HG03025 (cell line): Measurements from ENCODE around the gene DNM1.

Source experiments
- ATAC-seq: cut with Tn5 transposase; IDR thresholded peaks from one replicate; pipeline ENCODE4 v1.9.1; 2021; ENCODE audit warnings: mild to moderate bottlenecking, moderate library complexity; ENCODE audit not compliant: unreplicated experiment, low FRiP score

The DNM1 gene

DNA sequence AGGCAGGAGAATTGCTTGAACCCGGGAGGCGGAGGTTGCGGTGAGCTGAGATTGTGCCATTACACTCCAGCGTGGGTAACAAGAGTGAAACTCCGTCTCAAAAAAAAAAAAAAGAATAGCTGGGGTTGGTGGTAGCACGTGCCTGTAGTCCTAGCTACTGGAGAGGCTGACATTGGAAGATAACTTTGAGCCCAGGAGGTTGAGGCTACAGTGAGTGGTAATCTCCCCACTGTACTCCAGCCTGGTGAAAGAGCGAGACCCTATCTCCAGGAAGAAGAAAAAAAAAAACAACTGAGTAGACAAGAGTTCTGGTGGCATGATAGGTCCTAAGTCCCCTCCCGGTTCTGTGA, 46.4 kb downstream of the DNM1 start:
- no peak for ATAC-seq

DNA sequence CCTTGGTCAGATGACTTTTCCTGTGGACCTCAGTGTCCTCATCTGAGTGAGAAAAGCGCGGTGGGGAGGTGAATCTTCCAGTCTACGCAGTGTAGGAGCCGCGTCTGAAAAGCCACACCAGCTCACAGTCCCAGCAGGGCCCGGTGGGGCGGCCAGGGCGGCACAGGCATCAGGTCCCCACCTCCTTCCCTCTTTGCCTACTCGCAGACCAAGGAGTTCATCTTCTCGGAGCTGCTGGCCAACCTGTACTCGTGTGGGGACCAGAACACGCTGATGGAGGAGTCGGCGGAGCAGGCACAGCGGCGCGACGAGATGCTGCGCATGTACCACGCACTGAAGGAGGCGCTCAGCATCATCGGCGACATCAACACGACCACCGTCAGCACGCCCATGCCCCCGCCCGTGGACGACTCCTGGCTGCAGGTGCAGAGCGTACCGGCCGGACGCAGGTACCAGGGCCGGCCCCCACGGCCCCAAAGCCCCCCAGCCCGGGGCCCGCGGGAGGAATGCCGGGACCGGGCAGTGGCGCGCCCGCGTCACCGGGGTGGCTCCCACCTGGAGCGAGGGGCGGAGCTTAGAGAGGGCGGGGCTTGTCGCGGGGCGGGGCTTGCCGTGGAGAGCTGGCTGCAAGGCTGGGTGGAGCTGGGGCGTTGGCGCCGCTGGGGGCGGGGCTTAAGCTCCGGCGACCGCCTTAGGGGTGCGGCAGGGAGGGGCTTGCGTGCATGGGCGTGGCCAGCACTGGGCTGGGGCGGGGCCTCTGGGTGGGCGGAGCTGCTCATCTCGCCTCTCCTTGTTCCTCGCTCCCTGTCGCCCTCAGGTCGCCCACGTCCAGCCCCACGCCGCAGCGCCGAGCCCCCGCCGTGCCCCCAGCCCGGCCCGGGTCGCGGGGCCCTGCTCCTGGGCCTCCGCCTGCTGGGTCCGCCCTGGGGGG, 47.0 kb downstream of the DNM1 start:
- peak; percentile 50 for ATAC-seq

DNA sequence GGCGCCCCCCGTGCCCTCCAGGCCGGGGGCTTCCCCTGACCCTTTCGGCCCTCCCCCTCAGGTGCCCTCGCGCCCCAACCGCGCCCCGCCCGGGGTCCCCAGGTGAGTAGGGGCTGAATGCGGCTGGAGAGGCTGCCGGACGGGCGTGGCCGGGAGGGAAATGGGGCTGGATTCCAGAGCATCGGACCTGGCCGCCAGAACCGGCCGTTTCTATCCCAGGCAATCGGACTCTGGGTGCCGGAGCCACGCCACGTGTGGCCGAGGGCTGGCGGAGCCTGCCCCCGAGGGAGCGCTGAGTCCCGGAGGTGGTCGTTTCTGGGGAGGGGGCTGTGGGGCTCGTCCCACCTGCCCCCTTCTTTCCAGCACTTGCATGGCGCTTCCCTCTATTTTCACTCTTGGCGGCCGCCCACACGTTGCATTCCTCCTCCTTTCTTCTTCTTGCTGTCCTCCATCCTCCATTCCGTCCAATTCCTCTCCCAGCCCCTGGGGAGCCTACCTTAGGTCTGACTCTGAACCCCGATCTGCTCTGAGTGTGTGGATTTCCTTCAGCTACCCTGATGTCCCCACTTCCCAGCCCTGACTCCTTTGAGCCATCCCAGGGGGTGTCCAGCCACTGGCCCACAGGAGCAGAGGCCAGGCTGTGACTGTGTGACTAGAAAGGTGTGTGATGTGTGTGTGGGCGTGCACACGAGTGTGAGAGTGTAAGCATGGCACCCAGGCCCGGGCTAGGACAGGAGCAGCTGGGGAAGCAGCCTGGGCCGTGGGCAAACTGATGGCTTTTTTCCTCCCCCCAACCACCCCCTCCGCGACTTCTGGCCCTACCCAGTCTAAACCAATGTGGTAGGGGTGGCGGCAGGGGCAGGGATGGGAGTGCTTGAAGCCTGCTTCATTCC, 47.9 kb downstream of the DNM1 start:
- ATAC-seq: peak; percentile 22

DNA sequence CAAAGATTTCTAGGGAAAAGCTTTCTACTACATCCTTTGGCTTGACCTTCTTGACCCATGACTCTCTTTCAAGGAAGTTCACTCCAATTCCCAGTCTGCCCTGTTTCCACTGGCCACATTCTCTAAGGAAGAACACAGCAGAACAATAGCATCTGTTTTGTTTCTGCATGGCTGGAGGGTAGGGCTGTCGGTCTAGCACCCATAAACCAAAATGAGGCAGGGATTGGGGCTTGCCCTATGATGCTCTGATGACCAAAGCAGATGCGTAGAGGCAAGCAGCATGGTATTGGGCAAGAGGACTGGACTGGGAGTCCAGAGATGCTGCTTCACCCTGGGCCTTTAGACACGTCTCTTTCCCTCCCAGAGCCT, 48.5 kb downstream of the DNM1 start:
- ATAC-seq: no peak

DNA sequence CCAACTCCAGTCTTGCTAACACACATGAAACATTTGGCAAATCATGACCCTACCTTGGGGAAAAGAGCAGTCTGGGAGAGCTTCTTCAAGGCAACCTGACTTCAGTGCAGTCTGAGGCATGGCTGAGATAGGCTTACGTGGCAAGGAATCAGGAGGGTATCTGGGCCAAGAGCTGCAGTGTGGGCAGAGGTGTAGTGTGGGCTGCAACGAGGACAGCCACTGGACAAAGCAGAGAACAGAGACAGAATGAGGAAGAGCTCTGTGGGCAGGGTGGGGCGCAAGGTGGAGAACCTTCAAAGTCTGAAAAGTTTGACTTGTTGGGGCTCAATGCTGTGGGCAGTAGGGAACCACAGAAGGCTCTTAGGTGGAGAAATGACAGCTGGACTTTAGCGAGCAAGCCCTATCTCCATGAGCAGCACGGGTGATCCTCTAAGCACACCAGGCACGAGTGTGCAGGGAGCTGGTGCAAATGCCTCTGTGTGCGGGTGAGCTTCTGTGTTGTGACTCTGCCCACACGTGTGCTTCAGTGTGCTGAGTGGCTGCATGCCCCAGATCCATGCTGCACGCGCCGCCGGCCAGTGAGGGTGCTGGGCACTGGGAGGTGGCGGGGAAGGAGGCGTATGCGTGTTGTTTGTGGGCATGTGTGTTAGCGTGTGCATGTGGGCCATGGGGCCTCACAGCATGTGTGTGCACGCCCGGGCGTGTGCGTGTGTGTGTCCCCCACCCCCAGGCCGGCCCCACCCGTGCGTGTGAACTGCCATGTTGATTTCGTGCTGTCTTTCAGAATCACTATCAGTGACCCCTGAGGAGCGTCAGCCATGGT, 49.3 kb downstream of the DNM1 start:
- no peak for ATAC-seq

DNA sequence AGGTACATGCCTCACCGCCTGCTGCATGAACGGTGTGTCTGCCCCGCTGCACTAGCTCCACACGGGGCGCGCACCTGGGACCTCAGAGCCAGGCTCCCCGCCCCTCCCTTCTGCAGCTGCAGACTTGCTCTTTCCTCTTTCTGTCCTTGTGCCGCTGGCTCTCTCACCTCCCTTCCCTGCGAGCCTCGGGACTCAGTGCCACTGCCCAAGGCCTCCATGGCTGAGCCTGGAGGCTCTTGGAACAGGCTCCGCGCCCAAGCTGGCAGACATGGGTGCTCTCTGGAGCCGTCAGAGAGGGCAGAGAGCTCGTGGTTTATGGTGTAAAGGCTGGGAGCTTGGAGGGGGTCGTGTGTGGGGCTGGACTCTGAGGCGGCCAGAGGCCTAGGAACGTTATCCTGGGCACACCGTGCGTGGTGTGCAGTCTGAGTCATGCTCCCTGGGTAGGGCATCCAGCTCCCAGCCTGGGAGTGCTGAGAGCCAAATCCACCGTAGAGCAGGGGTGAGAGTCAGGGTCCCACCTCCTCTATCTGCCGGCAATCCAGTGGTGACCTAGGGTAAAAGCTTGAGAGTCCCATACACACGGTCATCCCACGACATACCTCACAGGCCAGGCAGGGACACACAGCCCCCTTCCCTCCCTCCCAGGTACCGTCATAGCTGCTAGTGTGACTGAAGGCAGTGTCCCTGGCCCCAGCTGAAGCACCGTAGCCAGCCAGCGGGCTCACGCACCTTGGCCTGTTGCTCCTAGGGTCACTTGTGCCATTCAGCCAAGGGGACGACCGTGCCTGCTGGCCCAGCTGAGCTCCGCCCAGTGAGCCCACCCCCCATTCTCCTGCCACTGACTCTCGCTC, 50.2 kb downstream of the DNM1 start:
- ATAC-seq: no peak

DNA sequence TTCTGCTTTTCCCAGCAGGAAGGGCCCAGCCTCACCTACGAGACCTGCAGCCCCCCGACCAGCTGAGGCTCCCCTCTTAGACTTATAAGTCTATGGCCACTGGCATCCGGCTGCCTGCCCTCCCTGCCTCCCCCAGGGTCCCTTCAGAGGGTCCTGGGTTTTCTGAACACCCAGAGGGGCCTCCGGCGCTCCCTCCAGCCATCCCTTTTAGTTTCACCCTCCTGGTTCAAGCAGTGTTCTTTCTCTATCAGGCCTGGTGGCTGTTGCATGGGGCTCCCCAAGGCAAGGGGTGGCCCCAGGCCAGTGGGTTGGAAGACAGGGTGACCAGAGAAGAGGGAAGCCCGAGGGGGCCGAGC, 50.8 kb downstream of the DNM1 start:
- no peak for ATAC-seq

DNA sequence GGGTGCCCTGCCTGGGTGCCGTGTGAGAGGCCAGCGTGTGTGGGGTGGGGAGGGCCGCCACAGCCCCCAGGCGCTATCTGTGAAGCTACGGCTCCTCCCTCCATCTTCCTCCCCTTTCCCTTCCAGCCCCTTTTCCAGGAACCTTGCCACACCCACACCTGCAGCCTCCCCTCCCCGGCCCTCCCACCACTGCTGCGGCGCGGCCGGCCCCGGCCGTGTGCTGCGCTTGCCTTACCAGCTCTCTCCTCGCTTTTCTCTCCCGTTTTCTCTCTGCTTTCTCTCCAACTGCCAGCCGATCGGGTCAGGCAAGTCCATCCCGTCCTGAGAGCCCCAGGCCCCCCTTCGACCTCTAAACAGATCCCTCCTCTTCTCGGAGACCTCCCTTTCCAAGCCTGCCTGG, 51.2 kb downstream of the DNM1 start:
- ATAC-seq: no peak

DNA sequence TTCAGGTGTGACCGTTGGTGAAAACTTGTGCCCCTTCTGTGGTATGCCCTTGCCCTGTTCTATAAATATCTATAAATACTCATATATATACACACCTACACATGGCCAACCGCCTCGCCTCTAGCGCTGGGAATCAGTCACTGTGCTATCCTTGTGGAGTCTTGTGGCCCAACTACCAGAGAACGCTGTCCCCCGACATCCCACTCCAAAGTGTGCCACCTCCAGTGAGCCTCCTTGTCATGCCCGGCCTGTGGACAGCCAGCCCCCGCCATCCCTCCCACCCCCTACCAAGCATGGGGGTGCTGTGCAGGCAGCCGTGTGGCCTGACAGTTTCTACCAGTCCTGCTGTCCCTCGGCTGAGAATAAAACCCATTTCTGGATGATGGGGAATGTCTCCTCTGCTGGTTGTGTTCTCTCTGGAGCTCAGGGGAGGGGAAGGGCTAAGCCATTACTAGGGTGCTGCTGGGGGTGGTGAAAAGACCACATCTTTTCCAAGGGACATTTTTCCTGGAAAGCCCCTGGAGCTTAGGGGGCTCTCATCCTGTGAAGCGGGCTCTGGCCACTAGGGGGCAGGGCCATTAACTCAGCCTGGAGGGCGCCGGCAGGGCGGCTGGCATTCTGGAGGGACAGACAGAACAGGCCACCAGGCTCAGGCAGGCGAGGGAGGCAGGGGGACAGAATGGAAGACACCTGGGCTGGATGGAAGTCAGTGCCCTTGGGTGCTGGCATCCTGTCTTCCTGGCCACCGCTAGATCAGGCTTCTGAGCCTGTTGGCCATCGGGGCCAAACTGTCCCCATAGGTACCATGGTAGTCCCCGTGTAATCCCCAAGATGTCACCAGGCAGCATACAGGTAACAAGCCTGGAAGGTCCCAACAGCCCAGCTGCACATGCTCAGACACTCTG, 51.9 kb downstream of the DNM1 start:
- no peak for ATAC-seq

DNA sequence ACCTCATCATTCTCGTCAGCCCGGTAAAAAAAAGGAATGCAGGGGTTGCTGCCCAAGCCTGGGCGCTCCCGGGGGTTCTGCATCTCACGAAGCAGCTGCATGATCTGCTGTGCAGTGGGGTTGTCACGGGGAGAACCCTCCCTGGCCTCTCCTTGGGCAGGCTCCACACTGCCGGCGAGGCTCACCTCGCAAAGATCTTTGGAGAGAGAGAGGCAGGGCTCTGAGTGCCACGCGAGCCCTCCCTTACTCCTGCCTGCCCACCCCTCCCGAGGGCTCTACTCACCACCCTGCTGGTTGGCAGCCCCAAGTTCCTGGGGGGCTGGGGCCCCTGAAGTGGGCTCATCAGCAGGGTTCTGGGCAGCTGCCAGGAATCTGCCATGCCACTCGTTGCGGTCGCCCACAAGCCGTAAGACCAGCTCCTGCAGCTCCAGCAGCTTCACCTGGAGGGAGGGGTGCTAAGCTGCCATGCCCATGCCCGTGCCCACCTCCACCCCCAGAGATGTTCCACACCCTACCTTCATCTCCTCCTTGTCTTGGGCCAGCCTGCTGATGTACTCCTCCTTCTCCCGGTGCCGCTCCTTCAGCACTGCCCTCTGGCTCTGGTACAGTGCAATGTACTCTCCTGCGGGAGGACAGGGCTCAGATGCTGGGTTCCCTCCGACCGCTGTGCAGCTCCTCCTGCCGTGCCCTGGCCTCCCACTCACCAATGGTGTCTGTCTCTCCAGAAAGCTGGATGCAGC, 54.1 kb downstream of the DNM1 start:
- ATAC-seq: no peak

DNA sequence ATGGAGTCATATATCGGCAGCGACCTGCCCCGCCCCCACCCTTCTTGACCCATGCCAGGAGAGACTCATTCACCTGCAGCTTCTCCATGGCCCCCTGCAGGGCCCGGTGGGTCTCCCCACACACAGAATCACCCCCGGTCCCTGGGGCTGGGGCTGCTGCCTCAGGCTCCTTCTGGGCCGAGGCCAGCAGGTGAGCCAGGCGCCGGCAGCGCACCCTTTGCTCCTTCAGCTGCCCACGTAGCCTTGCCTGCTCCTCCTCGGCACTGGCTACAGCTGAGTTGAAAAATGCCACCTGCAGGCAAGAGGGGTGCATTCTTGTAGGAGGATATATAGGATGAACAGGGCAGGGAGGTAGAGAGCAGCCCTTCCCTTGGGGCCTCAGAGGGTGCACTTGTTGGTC, 54.7 kb downstream of the DNM1 start:
- ATAC-seq: no peak

DNA sequence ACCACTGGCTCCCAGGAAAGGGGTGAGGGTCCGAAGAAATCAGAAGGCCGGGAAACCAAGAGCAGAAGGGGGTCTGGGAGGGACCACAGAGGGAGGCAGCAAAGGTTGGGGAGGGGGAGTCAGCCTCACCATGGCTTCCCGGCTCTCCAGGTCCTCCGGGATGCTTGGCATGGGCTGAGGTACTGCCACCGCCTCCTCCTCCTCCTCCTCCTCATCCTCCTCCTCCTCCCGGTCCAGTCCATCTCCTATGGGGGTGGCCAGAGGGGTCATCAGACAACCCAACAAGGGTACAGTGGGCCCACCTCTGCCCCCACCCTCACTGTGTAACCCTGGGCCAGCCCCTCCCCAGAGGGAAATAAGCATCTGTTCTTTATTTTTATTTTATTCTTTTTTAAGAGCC, 55.1 kb downstream of the DNM1 start:
- no peak for ATAC-seq

DNA sequence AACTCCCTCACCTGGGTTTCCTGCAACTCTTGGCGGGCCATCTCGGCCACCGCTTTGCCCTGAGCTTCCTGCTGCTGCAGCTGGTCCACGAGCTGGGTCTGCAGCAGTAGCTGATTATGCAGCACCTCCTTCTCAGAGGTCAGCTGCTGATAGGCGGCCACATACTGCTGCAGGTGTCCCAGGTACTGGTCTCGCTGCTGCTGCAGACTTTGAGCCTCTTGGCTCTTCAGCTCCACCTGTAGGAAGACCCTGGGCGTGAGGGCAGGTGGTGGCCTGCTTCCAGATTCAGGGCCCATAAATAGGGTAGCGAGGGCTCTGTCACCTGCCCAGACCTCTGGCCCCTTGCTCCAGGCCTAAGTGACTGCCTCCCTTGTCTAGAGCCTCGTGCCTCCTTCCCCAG, 56.0 kb downstream of the DNM1 start:
- no peak for ATAC-seq

DNA sequence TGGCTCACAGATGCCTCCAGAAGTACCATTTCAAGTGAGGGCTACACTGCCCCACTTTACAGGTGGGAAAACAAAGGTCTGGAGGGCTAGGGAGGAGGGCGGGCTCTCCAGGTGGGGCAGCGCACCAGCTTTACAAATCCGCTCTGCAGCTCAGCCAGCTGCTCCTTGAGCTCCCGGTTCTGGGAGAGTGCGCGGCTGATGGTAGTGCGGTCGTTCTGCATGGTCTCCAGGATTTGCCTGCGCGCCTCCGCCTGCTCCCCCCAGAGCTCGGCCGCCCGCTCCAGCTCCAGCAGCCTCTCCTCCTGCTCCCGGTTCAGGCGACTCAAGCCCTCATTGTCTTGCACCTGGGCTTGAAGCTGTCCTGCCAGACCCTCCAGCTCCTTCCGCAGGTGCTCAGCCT, 57.2 kb downstream of the DNM1 start:
- no peak for ATAC-seq

DNA sequence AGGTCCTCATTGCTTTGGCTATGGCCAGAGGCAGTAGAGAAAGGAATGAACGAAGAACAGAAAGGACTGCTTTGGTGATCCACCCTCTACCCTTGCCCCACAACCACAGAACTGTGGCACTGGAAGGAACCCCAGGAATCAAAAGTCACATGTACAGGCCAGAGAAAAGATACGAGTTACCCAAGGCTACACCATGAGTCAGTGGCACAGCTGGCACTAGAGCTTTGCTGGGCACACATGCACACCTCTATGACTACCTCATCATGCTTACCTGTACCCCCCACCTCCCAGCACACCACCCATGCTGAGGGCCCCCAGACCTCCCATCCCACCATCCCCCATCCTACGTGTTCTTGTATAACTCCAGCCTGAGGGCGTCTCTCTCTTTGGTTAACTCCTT, 59.5 kb downstream of the DNM1 start:
- ATAC-seq: no peak

DNA sequence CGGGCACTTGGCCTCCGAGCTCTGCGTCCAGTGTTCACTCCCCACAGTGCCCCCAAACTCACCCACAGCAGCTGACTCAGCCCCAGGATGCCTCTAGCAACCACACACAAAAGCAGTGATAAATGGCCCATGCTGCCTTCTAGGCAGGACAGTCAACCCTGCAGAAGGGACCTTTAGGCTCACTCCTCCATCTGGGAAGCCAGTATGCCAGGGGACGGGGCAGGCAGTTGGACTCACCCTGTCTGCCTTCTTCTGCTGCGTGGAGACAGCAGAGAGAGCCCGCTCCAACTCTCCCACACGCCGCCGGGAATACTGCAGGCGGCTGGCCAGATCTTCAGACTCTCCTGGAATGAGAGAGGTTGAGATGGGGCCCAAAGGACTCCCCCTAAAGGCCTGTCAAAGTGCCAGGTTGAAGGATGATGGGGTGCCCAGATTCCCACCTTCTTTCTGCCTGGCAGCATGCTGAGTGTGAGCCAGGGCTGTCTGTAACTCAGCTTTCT, 62.2 kb downstream of the DNM1 start:
- no peak for ATAC-seq

DNA sequence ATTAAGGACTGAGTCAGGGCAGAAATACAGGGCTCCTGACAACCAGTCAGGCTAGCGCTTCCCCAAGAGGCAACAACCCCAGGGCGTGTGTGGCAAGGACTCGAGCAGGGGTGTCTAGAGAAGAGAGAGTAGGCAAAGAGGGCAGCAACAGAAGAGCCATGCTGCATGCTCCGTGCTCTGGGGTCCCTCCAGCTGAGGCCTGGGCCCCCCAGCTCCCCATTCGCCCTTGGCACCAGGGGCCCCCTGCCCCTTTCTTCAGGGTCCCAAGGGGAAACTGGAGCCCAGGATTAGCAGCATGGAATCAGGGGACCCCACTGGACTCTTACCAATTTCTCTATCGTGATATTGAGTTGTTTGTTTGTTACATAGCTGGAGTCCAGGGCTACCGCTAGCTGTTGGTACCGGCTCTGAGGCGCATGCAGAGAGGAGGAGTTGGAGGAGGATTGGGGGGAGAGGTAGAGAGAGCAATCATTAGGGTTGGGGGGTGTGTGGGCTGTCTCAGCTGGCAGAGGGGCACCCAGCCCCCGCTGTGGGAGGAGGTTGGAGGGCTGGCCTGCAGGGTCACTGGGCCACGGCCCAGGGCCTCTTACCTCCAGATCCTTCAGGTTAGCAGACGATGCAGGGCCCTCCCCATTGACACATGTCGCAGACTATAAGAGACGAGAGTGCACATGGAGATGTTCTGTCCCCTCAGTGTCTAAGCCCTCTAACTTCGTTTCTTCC, 63.9 kb downstream of the DNM1 start:
- no peak for ATAC-seq

DNA sequence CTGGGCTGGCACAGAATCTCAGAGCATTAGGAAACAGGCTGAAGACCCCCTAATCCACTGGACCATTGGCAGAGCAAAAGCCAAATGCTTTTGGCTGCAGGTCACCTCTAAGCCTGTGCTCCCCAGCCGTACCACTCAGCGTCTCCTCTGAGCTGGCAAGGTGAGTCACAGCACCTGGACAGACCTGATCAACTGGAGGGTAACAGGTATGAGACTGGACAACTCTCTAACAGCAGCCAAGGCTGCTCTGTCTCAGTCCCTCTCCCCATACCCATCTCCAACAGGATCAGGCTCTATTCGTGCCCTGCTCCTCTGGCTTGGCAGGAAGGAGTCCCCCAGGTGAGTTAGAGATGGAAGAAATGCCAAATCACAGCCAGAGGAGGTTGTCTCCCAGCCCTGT, 67.9 kb downstream of the DNM1 start:
- ATAC-seq: no peak
